ENCODE results near the gene VSTM2B.

VSTM2B gene

DNA sequence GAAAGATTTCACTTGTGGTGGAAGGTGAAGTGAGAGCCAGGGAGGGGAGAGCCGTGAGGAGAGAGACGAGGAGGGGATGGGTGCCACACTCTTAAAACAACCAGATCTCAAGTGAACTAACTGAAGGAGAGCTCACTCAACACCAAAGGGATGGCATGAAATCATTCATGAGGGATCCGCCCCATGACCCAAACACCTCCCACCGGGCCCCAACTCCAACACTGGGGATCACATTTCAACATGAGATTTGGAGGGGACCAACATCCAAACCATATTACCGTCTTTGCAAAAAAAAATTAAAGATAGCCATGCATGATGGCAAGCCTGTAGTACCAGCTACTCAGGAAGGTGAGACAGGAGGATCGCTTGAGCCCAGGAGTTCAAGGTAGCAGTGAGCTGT lies 45.4 kb downstream of the VSTM2B start:
- DNase-seq = no peak

DNA sequence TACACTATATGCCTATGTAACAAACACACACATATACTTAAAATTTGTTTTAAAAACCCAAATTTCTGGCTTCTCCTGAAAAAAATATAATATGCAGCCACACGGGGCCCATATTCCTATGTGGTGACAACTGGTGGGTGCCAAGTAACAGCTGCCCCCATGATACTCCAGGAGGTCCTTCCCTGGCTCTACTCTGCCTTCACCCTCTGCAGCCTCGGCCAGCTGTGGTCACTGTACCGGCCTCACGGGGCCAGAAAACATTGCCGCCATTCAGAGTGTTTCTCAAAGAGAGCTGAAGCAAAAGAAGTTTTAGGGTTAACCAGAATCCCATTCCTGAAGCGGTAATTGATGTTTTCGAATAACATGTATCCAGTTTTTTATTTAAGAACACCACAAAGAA lies 47.7 kb downstream of the VSTM2B start:
- no peak for DNase-seq

DNA sequence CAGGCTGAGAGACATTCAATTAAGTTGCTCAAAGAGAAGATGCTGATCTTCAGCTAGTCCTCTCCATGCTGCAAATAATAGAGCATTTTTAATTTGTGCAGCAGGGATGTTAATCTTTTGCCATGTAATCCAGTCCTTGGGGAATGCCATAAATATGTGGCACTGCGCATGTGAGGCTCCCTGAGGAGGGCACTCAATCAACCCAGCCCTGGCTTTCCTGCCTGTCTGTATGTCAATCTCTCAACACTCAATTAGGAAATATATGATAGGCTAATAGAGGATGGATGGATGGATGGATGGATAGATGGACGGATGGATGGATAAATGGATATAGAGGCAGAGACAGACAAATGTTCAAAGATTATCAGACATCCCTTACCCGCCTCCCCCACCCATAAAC lies 48.7 kb downstream of the VSTM2B start:
- DNase-seq = no peak

DNA sequence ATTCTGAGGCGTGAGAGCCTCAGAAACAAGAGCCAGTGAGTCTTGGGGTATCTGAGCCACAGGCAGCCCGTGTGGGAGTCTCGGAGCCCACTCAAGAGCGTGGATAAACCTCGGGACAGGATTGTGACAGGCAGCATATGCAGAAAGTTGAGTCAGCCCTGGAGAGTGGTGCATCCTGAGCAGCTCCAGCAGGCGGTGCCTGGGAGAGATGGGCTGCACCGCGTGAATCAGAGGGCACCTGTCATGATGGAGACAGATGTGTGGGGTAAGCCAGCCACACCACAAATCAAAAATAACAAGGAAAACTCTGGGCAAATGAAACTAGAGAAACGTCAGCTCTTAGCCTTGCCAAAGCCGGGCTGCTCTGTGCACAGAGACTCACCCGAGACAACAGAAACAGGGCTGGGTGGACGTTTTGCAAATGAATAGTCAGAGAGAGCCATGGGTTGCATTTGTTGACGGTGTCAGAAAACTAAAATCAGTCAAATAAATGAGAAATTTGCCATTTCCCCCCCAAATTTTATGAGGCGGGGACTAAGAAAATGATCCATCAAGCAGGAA lies 50.3 kb downstream of the VSTM2B start:
- DNase-seq = no peak

DNA sequence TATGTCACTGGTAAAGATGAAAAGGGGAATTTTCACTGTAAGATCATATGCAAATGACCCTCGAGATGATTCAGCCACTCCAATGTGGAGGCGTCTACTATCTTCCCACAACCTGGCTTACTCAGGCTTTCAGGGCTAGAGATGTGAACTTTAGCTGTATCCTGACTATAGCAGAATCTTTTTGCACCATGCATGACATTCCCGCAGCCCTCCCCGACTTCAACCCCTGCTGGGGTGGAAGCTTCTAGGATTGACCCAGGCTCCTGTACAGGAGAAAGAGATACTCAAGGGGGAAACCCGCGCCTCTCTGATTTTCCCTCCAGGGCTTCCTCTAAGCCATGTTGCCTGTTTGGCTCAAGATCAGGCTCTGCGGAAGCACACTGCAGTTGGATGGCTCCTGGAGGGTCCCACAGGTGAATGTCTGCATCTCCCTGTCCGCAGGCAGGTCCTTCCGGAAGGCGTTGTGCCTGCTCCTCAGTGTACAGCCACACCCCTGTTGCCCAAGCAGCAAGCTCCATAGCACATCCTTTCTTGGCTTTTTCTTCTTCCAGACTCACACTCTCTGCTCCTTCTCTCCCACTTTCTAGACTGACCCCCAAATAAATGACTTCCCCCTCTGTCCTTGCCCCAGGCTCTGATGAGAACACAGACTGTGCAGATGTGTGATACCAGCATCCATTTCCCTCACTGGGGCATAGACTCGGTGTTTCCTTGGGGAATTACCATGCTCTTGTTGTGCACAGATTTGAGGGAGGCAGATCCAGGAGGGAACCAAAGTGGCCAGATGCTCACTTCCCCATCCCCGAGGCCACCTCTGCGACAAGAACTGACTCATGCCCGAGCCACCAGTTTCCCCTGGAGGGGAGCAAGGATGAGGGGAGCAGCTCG lies 51.2 kb downstream of the VSTM2B start:
- DNase-seq = no peak

DNA sequence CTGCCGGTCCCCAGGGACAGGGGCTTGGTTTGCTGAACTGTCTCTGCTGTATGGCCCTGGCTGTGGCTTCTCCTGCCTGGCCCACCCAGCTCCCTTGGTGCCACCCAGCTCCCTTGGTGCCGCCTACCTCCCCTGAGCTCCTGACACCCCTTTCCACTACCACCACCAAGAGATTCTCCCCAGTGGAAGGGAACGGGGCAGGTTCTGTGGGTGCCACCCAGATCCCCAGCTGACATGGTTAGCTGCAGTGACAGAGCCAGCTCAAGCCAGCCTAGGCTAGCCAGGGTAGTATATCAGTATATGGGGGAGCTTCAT lies 51.8 kb downstream of the VSTM2B start:
- no peak for DNase-seq

DNA sequence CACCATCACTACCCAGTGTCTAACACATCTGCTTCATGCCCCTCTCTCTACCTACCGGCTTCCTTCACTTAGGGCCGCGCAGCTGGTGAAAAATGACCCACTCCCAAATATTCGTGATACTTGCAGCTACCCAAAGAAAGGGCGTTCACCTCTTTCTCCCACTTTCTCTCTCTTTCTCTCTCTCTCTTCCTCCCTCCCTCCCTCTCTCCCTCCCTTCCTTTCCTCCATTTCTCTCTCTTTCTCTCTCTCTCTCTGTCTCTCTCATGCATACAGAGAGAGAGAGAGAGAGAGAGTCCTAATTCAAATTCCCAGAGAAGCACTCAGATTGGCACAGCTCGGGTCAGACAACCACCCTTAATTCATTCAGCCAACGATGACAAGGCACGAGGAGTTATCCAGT lies 52.6 kb downstream of the VSTM2B start:
- DNase-seq = no peak

DNA sequence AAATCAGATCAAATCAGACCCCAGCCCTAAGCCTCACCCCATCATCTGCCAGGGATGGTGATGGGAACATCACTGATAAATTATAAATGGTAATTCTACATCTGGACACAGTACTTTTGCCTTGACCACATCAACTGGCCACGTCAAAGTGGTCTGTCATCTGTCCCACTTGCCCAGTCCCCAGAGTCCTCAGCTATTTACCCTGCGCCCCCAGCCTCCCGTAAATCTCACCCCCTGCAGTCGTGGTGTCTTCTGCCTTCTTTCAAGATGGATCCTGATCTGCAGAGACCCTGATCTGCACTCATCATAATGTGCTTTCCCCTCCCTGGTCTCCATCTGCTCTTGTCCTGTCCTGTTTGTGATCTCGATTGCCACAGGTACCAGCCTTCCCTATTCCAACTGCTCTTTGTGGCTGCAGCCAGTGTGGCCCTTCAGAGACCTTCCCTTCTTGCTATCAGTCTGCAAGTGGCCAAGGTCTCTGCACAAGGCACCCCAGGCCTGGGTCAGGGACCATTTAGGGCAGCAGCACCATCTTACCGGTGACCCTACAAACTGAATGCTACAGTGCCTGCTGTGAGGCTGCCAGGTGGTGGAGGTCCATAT lies 53.6 kb downstream of the VSTM2B start:
- DNase-seq = no peak

DNA sequence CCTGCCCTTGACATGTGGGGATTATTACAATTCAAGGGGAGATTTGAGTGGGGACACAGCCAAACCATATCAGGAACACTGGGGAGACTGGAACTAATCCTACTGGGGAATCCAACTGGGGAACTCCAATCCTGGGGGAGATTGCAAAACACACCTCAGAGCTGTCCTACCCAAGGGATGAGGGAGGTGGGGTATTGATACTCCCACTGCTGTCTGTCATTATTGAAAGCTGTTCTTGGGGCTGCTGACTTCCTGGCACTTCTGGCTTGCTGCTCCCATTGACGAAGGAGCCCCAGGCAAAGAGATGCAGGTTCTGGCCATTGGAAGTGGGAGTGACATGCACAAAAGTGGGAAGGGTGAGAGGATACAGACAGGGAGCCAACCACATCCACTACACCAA lies 55.6 kb downstream of the VSTM2B start:
- no peak for DNase-seq

DNA sequence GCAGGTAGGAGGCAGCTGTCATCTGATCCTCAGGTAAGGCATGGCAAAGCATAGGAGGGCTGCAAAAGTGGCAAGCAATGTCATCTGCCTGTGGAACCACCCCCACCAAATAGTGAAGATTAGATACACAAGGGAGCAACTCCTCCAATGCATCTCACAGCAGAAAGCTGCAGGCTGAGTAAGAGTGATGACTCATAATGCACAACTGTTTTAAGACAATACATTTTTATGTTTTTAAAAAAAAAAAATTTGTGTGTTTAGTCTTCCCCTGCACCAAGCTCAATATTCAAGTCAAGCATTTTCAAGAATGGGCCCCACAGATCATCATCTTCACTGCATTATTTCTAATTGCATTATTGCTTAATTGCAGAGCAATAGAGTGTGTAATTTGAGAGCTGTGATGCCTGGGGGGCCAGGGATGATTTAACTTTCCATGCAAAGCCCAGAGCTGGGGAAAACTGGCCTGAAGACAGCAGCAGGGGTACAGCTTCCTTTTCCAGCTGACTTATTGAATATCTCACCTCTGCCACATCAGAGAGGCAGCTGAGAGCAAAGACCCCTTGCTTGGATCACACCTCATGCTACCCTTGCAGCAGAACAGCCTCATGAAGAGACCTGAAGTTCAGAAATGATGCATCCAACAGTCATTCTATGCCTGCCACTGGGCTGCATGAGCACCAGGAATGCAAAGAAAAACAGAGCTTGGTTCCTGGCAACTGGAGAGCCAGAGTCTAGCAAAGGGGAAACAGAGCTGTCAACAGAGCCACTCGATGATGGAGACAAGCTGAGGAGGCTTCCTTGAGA lies 57.6 kb downstream of the VSTM2B start:
- no peak for DNase-seq

DNA sequence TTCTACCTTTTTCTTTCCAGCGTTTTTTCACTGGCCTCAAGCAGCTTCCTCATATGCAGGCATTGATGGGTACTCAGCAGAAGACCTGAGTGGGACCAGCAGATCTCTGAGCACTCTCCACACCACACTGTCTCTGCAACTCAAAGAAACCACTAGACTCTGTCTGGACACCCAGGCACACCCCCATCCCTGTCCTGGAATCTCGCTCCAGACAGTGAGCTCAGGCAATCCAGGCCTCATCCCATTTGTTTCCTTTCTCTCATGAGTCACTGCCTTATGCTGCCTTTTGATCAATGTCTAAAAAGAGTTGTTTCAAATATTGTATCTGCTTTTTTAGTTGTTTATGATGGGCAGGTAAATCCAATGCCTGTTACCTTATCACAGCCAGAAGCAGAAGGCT lies 60.6 kb downstream of the VSTM2B start:
- DNase-seq = no peak

DNA sequence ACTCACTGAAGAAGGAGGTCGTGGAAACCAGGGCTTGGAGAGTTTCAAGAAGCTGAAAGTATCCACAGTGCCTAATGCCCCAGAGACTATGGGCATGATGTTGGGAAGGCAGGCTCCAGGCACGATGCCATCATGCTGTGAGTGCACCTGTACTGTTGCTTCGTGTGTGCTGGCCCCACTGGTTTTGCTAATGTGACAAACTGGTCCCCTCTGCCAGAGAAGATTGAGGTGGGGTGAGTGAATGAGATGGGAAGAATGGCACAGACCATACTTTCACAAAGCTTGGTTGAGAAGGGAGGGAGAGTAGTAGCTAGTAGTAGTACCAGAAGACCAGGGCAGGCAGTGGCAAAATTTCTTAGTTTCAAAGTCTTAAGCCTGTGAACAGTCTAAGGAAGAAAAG lies 61.3 kb downstream of the VSTM2B start:
- no peak for DNase-seq

DNA sequence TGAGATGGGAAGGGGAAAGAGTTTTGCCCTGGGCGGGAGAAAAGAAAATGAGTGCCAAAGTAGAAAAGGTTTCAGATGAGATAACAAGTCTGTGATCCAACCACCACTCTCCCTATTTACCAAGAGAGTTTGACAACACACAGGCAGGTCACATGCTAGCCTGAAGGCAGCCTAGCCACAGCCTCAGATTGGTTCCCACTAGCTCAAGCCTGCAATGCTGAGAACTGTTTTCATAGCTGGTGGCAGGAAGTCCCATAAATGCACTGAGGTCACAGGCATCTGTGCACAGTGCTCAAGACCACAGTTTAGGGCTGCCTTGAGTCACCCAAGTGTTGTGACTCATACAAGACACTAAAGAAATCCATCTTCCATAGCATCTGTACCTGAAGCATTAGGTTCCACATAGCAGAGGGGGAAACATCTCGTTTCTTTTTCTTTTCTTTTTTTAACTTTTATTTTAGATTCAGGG lies 61.8 kb downstream of the VSTM2B start:
- DNase-seq = no peak

DNA sequence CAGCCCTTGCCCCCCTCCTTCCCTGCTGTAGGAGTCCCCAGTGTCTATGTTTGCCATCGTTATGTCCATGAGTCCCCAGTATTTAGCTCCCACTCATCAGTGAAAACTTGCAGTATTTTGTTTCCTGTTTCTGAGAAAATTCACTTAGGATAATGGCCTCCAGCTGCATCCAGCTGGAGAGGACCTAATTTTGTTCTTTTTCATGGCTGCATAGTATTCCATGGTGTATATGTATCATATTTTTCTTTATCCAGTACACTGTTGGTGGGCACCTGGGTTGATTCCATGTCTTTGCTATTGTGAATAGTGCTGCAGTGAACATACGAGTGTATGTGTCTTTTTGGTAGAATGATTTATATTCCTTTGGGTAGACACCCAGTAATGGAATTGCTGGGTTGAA lies 62.3 kb downstream of the VSTM2B start:
- DNase-seq = no peak

DNA sequence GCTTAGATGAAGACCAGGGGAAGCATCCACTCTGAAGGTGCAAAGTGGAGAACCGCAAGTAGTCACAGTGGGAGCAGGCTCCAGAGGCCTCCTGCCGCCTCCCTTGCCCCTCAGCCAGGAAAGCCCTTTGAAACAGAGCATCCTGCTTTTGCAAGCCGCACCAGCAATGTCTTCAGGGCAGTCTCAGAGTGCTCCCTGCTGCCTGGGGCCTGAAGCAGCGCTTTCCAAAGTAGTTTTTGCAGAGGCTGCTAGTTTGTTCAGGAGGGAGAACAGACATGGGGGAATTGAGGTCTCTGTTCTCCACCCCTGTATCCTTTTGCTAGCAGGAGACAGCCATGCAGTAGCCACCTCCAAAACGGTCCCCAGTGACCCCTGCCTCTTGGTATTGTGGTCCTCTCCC lies 64.5 kb downstream of the VSTM2B start:
- DNase-seq = no peak

DNA sequence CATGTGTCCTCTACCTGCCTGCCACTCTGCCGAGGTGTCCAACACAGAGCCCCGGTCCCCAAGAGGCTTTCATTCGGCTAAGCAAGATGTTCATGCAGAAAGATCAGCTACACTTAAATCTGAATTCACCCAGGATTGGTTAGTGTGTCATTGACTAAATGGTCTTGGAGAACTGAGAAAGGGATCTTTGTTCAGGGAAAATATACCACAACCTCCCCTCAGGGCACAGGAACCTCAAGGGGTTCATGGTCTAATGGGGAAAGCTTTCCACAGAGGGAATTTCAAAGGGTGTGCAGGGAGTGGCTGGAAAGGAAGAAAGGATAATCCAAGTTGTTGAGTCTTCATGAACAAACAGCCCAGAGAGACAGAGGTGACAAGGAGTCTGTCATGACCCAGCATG lies 65.9 kb downstream of the VSTM2B start:
- DNase-seq = no peak

DNA sequence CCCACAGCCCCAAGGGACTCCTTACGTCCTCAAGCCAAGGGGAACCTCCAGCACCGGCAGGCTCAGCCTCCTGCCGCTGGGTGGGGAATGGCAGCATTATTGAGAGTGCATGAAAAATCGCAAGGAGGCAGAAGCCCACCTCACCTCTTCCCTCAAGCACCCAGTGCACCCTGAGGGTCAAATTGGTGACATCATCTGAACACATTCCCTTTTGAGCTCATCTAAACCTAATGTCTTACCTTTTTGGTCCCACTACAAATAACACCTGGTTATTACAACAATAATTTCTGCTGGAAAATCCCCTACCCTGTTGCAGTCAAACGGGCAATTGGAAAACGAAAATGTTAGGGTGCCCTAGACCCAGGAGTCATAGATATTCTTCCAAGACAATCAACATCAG lies 68.1 kb downstream of the VSTM2B start:
- DNase-seq = no peak

DNA sequence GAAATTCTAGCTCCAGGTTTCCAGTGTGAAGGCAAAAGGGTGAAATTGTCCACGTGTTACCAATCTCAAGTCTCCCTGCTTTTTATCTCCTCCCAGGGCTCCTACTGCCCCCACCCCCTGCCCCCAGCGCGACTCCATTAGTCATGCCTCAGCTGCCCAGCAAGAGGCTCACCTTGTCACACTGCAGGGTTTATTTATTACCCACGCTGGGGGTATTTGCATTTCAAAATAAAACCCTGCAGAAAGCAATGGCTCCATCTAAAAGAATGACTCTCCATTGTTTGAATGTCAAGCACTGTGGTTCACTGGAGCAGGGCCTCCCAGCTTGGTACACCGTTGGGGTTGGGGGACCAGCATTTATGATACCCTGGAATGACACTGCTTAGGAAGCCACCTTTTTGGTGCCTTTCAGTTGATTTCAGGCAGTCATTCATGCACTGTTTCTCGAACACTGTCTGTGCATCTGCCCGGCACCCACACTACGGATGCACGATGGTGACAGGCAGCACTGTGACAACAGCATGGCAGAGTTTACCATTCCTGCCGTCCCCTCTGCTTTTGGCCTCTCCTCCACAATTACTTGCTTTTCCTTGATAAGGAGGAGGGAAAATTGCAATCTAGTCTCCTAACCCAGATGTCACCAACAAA lies 70.4 kb downstream of the VSTM2B start:
- no peak for DNase-seq

DNA sequence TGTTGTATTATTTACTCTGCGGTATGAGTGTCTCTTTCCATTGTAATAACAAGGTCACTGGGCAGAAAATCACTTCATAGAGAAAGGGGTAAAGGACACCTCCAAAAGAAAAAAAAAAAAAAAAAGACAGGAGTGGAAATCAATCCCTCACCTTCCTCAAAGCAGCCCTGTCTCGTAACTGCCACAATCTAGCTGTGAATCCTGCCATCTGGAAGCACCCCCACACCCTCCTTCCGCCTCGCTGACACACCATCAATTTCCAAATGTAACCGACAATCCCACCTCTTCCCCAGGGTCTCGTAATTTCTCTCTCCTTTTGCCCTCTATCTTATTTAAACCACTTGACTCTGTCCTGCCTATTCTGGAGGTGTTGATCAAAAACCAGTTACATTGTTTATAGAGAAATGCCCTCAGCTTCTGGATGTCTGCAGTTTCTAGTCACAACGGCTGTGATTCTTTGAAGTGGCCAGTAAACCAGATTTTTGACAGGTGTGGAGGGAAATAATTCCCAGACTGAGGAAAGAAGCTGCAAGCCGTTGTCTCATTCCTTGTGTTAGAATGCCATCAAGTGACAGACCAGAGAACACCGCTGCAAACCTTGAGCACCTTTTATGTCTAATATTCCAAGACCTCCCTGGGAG lies 71.2 kb downstream of the VSTM2B start:
- peak; percentile 9 for DNase-seq

DNA sequence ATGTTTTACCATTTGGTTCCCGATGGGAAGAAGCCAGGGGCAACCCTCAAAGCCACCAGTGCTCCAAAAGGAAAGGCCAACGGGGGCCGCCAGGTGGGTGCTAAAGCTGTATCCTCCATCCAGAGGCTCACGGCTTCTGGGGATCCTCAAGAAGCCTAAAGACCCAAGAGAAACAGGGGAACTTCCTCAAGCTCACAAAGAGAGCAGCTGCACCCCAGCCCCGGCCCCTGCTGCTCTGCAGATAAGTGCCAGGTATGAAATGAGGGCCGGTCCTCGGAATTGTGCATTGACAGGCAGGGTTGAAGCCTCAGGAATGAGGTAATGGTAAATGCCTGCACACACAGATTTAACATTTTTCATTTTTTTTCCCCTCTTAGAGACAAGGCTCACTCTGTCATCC lies 72.2 kb downstream of the VSTM2B start:
- DNase-seq = no peak

DNA sequence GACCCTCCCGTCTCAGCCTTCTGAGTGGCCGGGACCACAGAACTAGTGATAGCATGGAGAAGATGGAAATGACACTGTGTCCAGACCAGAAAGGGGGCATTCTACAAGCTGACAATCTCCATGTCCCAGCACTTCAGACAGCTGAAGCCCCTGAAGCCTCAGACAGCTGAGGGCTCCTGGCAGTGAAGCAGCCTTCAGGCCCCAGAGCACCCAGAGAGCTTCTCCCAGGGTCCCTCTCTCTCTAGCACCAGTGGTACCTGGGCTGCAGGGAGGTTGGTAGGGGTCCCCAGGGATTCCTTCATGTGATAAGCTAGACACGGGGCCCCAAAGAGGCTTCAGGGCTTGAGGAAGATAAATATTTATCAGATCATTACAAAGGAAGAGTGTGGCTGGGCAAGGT lies 72.7 kb downstream of the VSTM2B start:
- DNase-seq = no peak

DNA sequence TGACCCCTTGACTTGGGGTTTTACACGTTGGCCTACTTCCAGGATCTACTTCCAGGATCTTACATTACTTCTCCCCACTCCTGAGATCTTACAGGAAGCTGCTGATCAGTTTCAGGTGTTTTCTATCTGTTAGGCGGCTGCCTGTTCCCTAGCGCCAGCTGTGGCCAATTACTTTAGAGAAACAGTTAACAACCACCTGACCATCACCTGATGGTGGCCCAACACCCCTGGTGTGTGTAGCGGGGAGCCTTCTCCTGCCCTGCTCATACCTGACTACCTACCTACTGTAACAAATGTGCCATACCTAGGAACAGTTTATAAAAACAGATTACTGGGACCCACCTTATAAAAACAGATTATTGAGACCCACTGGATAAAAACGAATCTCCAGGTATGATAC lies 77.5 kb downstream of the VSTM2B start:
- DNase-seq = no peak

Data from COR-L47 (cell line).